ENCODE measurements around the gene SLC37A1. TPM values are rescaled to one million over a fixed set of nuclear protein-coding genes. Genes with fewer than 3 reads are reported as not detected.

SLC37A1 gene
- total RNA-seq, result 1.8 and 3.0 TPM in 2 replicates

DNA sequence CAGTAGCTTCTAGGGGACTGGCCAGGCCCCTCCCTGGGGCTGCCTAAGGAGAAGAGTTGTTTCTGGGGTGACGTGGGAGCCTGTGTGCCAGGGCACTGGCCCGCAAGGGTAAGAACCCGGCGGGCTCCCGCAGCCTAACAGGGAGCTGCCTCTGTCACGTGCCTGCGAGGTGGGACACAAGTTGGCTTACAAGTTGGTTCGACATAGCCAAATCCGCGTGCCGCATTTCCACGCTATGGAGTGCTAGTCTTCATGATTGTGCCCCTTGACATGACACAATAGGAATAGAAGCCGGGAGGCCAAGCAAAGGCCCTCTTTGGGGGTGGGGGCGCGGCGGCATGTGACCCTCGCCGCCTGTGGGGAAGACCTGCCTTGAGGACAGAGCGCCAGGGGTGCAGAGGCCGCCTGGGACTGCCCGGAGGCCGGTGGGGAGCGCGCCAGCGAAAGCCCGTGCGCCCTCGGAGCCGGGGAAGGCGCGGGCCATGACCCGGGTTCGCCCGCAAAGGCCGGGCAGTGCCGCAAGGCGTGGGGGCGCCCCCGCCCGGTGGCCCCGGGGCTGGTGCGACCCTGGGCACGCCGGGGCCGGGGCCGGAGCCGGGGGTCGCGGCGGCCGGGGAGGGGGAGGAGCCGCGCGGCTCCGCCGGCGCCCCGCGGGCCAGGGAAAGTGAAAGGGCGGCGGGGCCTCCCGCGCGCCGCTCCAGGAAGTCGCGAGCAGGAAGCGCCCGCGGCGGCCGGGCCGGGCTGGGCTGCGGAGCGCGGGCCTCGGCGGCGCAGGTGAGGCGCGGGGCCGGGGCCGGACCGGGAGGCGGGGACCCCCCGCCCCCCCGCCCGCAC lies at the start of gene SLC37A1:
Gene SLC37A1, plus strand, starts transcription at position 702 of the 834 bp plus-strand sequence. CDS start 4,603 bp downstream, outside the sequence.

DNA sequence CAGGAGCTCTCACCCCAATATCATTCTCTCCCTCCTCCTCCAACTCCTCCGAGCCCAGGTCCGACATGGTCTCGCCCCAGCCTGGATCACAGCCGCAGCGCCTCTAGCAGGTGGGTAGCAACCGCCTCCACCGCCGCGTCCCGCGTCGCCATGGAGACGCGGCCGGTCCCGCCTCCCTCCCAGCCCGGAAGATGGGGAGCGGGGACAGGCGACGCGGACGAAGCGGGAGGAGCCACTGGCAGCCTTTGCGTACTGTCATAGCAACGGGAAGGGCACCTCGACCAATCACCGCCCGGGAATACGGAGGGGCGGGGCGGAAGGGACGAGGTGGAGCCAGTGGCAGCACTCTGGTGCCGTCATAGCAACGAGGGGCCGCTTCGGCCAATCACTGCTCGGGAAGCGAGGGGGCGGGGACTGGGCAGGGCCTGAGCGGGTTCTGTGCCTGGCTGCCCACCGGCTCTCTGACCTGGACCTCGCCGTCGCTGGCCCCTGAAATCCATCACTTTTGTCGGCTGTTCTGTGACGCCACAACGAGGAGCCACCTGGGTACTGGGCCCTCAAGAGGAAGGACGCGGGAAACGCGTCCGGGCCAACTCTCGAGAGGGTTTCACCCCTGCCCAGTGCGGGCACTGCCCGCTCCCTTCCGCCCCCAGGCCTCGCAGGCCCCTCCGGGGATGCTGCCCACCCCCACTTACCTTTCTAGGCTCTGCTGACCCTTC lies 17.4 kb upstream of the SLC37A1 start, which contains the start of gene RSPH1:
Gene RSPH1, minus strand, starts transcription at position 105 of the 719 bp plus-strand sequence. Its CDS starts 38 bp downstream, at position 67.

Other genes starting within 250 kb of the SLC37A1 start
- 0.14 TPM in 1 of 2 replicates, not detected in the other for gene TFF3, start 198.4 kb upstream of the SLC37A1 start, total RNA-seq
- not detected in 2 replicates for gene TFF2, start 162.9 kb upstream of the SLC37A1 start, total RNA-seq
- not detected in 2 replicates for gene TFF1, start 147.3 kb upstream of the SLC37A1 start, total RNA-seq
- not detected in 2 replicates for gene TMPRSS3, start 117.8 kb upstream of the SLC37A1 start, total RNA-seq
- under 0.01 TPM in 1 of 2 replicates, not detected in the other for gene UBASH3A, start 110.0 kb upstream of the SLC37A1 start, total RNA-seq
- 0.14 TPM in 1 of 2 replicates, not detected in the other for gene RSPH1, start 17.6 kb upstream of the SLC37A1 start, total RNA-seq
- 3.5 and 6.0 TPM in 2 replicates for gene PDE9A, start 139.8 kb downstream of the SLC37A1 start, total RNA-seq